OCI-LY7 (cell line): ENCODE results near the gene TNPO1.

ENCODE experiments used
- CTCF ChIP-seq: fragments of 200-600 bp; sonication (generic); conservative IDR thresholded peaks from 2 replicates; pipeline ENCODE4 v1.5.1; 2014; ENCODE audit warnings: mild to moderate bottlenecking, antibody characterized with exemption, low read length, moderate library complexity, mixed read lengths
- EZH2phosphoT487 ChIP-seq: fragments of 200-600 bp; sonication (generic); IDR thresholded peaks from 2 replicates; pipeline ENCODE4 v1.6.1; 2018; ENCODE audit warnings: low read depth, borderline replicate concordance, mild to moderate bottlenecking, mixed run types, antibody characterized with exemption, low read length, moderate library complexity, mixed read lengths

GRCh38 chr5:72860499-72860898, 44.0 kb downstream of the TNPO1 start:
- TF ChIP-seq CTCF: no peak
- TF ChIP-seq EZH2phosphoT487: no peak
